ENCODE measurements around the gene PCP4.

GRCh38 chr21:39874206-39874605 is 7.0 kb downstream of the PCP4 start:
- TF ChIP-seq, protein P1, sequence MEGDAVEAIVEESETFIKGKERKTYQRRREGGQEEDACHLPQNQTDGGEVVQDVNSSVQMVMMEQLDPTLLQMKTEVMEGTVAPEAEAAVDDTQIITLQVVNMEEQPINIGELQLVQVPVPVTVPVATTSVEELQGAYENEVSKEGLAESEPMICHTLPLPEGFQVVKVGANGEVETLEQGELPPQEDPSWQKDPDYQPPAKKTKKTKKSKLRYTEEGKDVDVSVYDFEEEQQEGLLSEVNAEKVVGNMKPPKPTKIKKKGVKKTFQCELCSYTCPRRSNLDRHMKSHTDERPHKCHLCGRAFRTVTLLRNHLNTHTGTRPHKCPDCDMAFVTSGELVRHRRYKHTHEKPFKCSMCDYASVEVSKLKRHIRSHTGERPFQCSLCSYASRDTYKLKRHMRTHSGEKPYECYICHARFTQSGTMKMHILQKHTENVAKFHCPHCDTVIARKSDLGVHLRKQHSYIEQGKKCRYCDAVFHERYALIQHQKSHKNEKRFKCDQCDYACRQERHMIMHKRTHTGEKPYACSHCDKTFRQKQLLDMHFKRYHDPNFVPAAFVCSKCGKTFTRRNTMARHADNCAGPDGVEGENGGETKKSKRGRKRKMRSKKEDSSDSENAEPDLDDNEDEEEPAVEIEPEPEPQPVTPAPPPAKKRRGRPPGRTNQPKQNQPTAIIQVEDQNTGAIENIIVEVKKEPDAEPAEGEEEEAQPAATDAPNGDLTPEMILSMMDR (IDR thresholded peaks at IDR 0.05): no peak
- no peak for TF ChIP-seq POLR2A (IDR thresholded peaks at IDR 0.05)
- TF ChIP-seq POLR2AphosphoS5 (IDR thresholded peaks at IDR 0.05): no peak
- TF ChIP-seq EP300 (IDR thresholded peaks at IDR 0.05): no peak
